ENCODE data around the gene RBMX. TPM values are rescaled to one million over a fixed set of nuclear protein-coding genes. Genes with fewer than 3 reads are reported as not detected.

RBMX gene
- total RNA-seq, 6 experiments from 2014 or later: 28.7 to 62.6 (median 40.9) TPM

DNA sequence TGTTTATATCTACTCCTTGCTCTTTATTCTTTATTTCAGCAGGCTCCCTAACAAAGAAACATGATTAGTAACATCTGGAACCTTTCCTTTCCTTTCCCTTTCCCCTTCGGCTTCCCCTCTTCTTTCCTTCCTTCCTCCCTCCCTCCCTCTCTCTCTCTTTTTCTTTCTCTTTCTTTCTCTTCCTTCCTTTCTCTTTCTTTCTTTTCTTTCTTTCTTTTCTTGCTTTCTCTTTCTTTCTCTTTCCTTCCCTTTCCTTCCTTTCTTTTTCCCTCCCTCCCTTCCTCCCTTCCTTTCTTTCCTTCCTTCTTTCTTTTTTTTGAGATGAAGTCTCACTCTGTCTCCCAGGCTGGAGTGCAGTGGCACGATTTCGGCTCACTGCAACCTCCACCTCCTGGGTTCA is 30.7 kb upstream of the RBMX start:
- Histone ChIP-seq H3K36me3 (no peaks in the 10 kb centered on the region), H3K27me3 (no peaks in the 10 kb centered on the region), H3K4me3 (no peak overlapping the region), H3K9me3 (no peaks in the 10 kb centered on the region), H3K27ac (no peak overlapping the region), H3K4me1 (no peaks in the 10 kb centered on the region)
- TF ChIP-seq POLR2A (IDR thresholded peaks at IDR 0.05) (no peak), CTCF (IDR thresholded peaks at IDR 0.05) (no peak)
- ATAC-seq: no peak
- 53% methylated on average over 3 of the region's 3 CpGs for WGBS (ENCODE audit: insufficient coverage, low coverage, low lambda C conversion rate, missing lambda C conversion rate)
- no peak for DNase-seq
- intact Hi-C loops (cut with DNase I): no loop called here

GRCh38 chrX:136910565-136911035 is 30.1 kb upstream of the RBMX start:
- TF ChIP-seq CTCF (IDR thresholded peaks at IDR 0.05) (no peak), POLR2A (IDR thresholded peaks at IDR 0.05) (no peak)
- H3K4me1 ChIP-seq: no peaks in the 10 kb centered on the region
- intact Hi-C loops (cut with DNase I): no loop called here
- no peak overlapping the region for H3K27ac ChIP-seq
- no peak for DNase-seq
- 34% methylated on average over 4 of the region's 4 CpGs for WGBS (ENCODE audit: insufficient coverage, low coverage, low lambda C conversion rate, missing lambda C conversion rate)
- no peak for ATAC-seq
- no peak overlapping the region for H3K4me3 ChIP-seq
- no peaks in the 10 kb centered on the region for H3K9me3 ChIP-seq
- H3K36me3 ChIP-seq: no peaks in the 10 kb centered on the region
- H3K27me3 ChIP-seq: no peaks in the 10 kb centered on the region

- Histone ChIP-seq H3K4me3 (peak overlapping the region; percentile 38 to 58 (median 57)), H3K36me3 (no peaks in the 10 kb centered on the region), H3K9me3 (no peaks in the 10 kb centered on the region), H3K4me1 (no peaks in the 10 kb centered on the region), H3K27me3 (no peaks in the 10 kb centered on the region), H3K27ac (peak overlapping the region in 1 of 3 donors; percentile 1)
- WGBS (ENCODE audit: insufficient coverage, low coverage, low lambda C conversion rate, missing lambda C conversion rate): 16% methylated on average over 21 of the region's 26 CpGs
- intact Hi-C loops (cut with DNase I): no loop called here
- DNase-seq: peak; percentile 30 to 58 (median 56)
- ATAC-seq: peak; percentile 75 to 79 (median 76)
- TF ChIP-seq CTCF (IDR thresholded peaks at IDR 0.05): no peak
These were observed 29.4 kb upstream of the RBMX start for GRCh38 chrX:136909706-136910564.

- no peaks in the 10 kb centered on the region for H3K36me3 ChIP-seq
- H3K27me3 ChIP-seq: no peaks in the 10 kb centered on the region
- no peaks in the 10 kb centered on the region for H3K4me1 ChIP-seq
- 14% methylated on average over 11 of the region's 47 CpGs for WGBS (ENCODE audit: insufficient coverage, low coverage, low lambda C conversion rate, missing lambda C conversion rate)
- intact Hi-C loops (cut with DNase I): no loop called here
- DNase-seq (peak; percentile 74 to 78 (median 78)), ATAC-seq (peak; percentile 90 to 96 (median 92))
- peak overlapping the region; percentile 38 to 58 (median 57) for H3K4me3 ChIP-seq
- no peaks in the 10 kb centered on the region for H3K9me3 ChIP-seq
- TF ChIP-seq CTCF (IDR thresholded peaks at IDR 0.05) (no peak), POLR2A (IDR thresholded peaks at IDR 0.05) (no peak)
- peak overlapping the region in 1 of 3 donors; percentile 1 for H3K27ac ChIP-seq
These were observed 28.7 kb upstream of the RBMX start for GRCh38 chrX:136909119-136909705.
